ENCODE measurements around the gene MMP1.

Gene MMP1

GRCh38 chr11:102806296-102806695 lies 8.3 kb upstream of the MMP1 start:
- no peak for DNase-seq (ENCODE audit: low spot score)

- no peak for DNase-seq (ENCODE audit: low spot score)
These were observed 4.4 kb upstream of the MMP1 start for GRCh38 chr11:102802341-102802740.

- DNase-seq (ENCODE audit: low spot score) = no peak
These were observed 2.8 kb upstream of the MMP1 start for GRCh38 chr11:102800767-102801166.

GRCh38 chr11:102799681-102800340 lies 1.9 kb upstream of the MMP1 start:
- DNase-seq (ENCODE audit: low spot score) = no peak

GRCh38 chr11:102794382-102794781 lies 3.6 kb downstream of the MMP1 start:
- no peak for DNase-seq (ENCODE audit: low spot score)

GRCh38 chr11:102793677-102794290 lies 4.2 kb downstream of the MMP1 start:
- DNase-seq (ENCODE audit: low spot score) = no peak

GRCh38 chr11:102792604-102793003 lies 5.4 kb downstream of the MMP1 start:
- DNase-seq (ENCODE audit: low spot score) = no peak

- DNase-seq (ENCODE audit: low spot score) = no peak
These were observed 6.5 kb downstream of the MMP1 start for GRCh38 chr11:102791271-102792036.

GRCh38 chr11:102788334-102788995 lies 9.5 kb downstream of the MMP1 start:
- no peak for DNase-seq (ENCODE audit: low spot score)

- no peak for DNase-seq (ENCODE audit: low spot score)
These were observed 13.6 kb downstream of the MMP1 start for GRCh38 chr11:102784380-102784779.

GRCh38 chr11:102783720-102784119 lies 14.2 kb downstream of the MMP1 start:
- no peak for DNase-seq (ENCODE audit: low spot score)

- DNase-seq (ENCODE audit: low spot score) = no peak
These were observed 14.9 kb downstream of the MMP1 start for GRCh38 chr11:102783016-102783415.

GRCh38 chr11:102781676-102782075 lies 16.3 kb downstream of the MMP1 start:
- no peak for DNase-seq (ENCODE audit: low spot score)

- DNase-seq (ENCODE audit: low spot score) = no peak
These were observed 17.5 kb downstream of the MMP1 start, which contains the start of gene MMP10 for GRCh38 chr11:102780491-102780918. MMP10 (minus strand) TSS chr11:102780628; CDS start chr11:102780591, 37 bp downstream.

GRCh38 chr11:102776454-102776853 lies 21.5 kb downstream of the MMP1 start:
- no peak for DNase-seq (ENCODE audit: low spot score)

GRCh38 chr11:102773386-102773785 lies 24.6 kb downstream of the MMP1 start:
- DNase-seq (ENCODE audit: low spot score) = no peak

GRCh38 chr11:102771351-102771750 lies 26.6 kb downstream of the MMP1 start:
- no peak for DNase-seq (ENCODE audit: low spot score)

GRCh38 chr11:102770191-102770590 lies 27.8 kb downstream of the MMP1 start:
- no peak for DNase-seq (ENCODE audit: low spot score)

GRCh38 chr11:102767800-102768199 lies 30.2 kb downstream of the MMP1 start:
- DNase-seq (ENCODE audit: low spot score) = no peak

- DNase-seq (ENCODE audit: low spot score) = no peak
These were observed 34.5 kb downstream of the MMP1 start for GRCh38 chr11:102763440-102763839.

GRCh38 chr11:102762361-102762767 lies 35.6 kb downstream of the MMP1 start:
- DNase-seq (ENCODE audit: low spot score) = no peak

GRCh38 chr11:102761646-102762238 lies 36.2 kb downstream of the MMP1 start:
- DNase-seq (ENCODE audit: low spot score) = no peak

Data from CD4-positive, alpha-beta T cell treated with Interleukin-2 at 100 ng/mL for 4 hours (primary cell).